22Rv1 (cell line): ENCODE data around the gene LEFTY2.

Experiments used
- ZFX ChIP-seq: fragments of 450-650 bp; IDR thresholded peaks from 2 replicates; pipeline ENCODE4 v1.6.1; 2017; ENCODE audit warnings: antibody characterized with exemption, borderline replicate concordance
- TF ChIP-seq, protein P1 (sequence below): fragments of 450-650 bp; IDR thresholded peaks from 2 replicates; pipeline ENCODE4 v1.5.1; 2017; ENCODE audit warnings: mild to moderate bottlenecking

DNA sequence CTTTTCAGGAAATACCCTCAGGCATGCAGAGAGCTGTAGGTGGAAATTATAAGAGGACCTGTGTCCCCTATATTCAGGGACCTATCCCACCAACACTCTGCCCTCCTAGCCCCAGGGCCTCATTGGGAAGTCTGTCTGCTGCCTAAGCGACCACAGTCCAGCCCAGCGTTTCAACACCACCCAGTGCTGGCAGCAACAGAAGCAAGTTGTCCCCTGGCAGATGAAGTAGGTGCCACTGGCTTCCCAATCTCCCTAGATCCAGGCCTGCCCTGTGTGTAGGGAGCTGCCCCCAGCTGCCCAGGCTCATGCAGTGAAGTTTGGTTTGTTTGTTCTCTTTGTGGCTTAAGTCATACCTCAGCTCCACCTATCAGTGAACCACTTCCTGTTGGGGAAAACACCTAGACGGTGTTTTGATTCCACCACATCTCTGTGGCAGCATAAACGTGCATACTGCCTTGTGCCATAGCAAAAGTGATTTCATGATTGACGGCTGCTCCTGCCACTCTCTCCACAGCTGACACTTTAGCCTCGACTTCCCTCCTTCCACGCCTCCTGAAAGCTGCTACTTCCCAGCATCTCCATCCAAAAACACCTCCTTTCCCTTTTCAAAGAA, 44.0 kb downstream of the LEFTY2 start:
- TF ChIP-seq, protein P1, sequence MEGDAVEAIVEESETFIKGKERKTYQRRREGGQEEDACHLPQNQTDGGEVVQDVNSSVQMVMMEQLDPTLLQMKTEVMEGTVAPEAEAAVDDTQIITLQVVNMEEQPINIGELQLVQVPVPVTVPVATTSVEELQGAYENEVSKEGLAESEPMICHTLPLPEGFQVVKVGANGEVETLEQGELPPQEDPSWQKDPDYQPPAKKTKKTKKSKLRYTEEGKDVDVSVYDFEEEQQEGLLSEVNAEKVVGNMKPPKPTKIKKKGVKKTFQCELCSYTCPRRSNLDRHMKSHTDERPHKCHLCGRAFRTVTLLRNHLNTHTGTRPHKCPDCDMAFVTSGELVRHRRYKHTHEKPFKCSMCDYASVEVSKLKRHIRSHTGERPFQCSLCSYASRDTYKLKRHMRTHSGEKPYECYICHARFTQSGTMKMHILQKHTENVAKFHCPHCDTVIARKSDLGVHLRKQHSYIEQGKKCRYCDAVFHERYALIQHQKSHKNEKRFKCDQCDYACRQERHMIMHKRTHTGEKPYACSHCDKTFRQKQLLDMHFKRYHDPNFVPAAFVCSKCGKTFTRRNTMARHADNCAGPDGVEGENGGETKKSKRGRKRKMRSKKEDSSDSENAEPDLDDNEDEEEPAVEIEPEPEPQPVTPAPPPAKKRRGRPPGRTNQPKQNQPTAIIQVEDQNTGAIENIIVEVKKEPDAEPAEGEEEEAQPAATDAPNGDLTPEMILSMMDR, result no peak
- TF ChIP-seq ZFX, result no peak
